ENCODE results near the gene LRRC8A. TPM values are rescaled to one million over a fixed set of nuclear protein-coding genes. Genes with fewer than 3 reads are reported as not detected.

Gene LRRC8A
- total and polyA plus RNA-seq, 2 experiments from 2014 or later = 37.3 to 80.5 TPM

- TF ChIP-seq ZNF462 (CRISPR knock-in tag; IDR thresholded peaks at IDR 0.05) (no peak), ZNF114 (CRISPR knock-in tag; IDR thresholded peaks at IDR 0.05) (no peak)
Measured at GRCh38 chr9:128940946-128941755, 59.2 kb downstream of the LRRC8A start (continued).

- no peak overlapping the region for H2AFZ ChIP-seq
- no peaks in the 10 kb centered on the region; the same call in none of the 2 replicates for H4K20me1 ChIP-seq (replicated peaks; ENCODE audit: insufficient read depth)
- H3K79me2 ChIP-seq (replicated peaks; ENCODE audit: insufficient read depth) = peaks cover 28% of the 10 kb centered on the region
- H3K27me3 Mint-ChIP-seq (ENCODE audit: insufficient read depth, low read depth, poor library complexity) = peaks cover 11% of the 10 kb centered on the region
- H3K4me1 ChIP-seq (ENCODE audit: insufficient read depth) = no peaks in the 10 kb centered on the region; the same call in 1 of the 2 replicates
- peaks cover 20% of the 10 kb centered on the region for H3K36me3 Mint-ChIP-seq (ENCODE audit: low read depth)
- no peak overlapping the region for H3K27ac Mint-ChIP-seq
- H3K4me3 ChIP-seq = no peak overlapping the region
- 0 out of 2 replicates have a peak, but pooled peaks cover 1% of the 10 kb centered on the region for H3K36me3 ChIP-seq (ENCODE audit: insufficient read depth)
- no peaks in the 10 kb centered on the region for H3K9me2 ChIP-seq (ENCODE audit: insufficient read depth)
- H3F3A ChIP-seq (replicated peaks; ENCODE audit: low read depth) = 0 out of 2 replicates have a peak, but pooled peaks cover 6% of the 10 kb centered on the region
- peaks cover 18% of the 10 kb centered on the region for H3K4me1 Mint-ChIP-seq
- no peak for ATAC-seq
- no peaks in the 10 kb centered on the region for H3K27me3 ChIP-seq (ENCODE audit: insufficient read depth)
- H3K4me2 ChIP-seq = no peak overlapping the region
- no peak overlapping the region for H3K27ac ChIP-seq (ENCODE audit: low read depth)
- no peak overlapping the region; the same call in 2 of the 3 replicates for H3K4me3 Mint-ChIP-seq
- DNase-seq (ENCODE audit: low spot score) = no peak
- no peaks in the 10 kb centered on the region for H3K9me3 Mint-ChIP-seq
- no peak for TF ChIP-seq STAT1 (IDR thresholded peaks at IDR 0.05; ENCODE audit: unreplicated experiment)
- TF ChIP-seq CTCF (conservative IDR thresholded peaks at IDR 0.05; ENCODE audit: low read depth in 2 of 2) = no peak
- no peak for TF ChIP-seq NANOG (IDR thresholded peaks at IDR 0.05; ENCODE audit: borderline replicate concordance)
- no peak for TF ChIP-seq POLR2AphosphoS5 (IDR thresholded peaks at IDR 0.05; ENCODE audit: low read depth)
- TF ChIP-seq JUNB (IDR thresholded peaks at IDR 0.05; ENCODE audit: unreplicated experiment) = no peak
- no peak for TF ChIP-seq ETS1 (IDR thresholded peaks at IDR 0.05)
Measured at GRCh38 chr9:128943832-128944620, 62.1 kb downstream of the LRRC8A start.
